Fibroblast of skin of left quadriceps (primary cell): ENCODE data around the gene ST13.
"Not testable (repeated sequence)": the region's sequence is repeated elsewhere in the genome, so short reads cannot be mapped to it uniquely, and the experiment has no call there.

ENCODE experiments used
- DNase-seq, 2 experiments: peaks; one replicate each; pipeline ENCODE4 v3.0.0-alpha.2; 2013; ENCODE audit warnings: low read depth in 2 of 2

The ST13 gene

DNA sequence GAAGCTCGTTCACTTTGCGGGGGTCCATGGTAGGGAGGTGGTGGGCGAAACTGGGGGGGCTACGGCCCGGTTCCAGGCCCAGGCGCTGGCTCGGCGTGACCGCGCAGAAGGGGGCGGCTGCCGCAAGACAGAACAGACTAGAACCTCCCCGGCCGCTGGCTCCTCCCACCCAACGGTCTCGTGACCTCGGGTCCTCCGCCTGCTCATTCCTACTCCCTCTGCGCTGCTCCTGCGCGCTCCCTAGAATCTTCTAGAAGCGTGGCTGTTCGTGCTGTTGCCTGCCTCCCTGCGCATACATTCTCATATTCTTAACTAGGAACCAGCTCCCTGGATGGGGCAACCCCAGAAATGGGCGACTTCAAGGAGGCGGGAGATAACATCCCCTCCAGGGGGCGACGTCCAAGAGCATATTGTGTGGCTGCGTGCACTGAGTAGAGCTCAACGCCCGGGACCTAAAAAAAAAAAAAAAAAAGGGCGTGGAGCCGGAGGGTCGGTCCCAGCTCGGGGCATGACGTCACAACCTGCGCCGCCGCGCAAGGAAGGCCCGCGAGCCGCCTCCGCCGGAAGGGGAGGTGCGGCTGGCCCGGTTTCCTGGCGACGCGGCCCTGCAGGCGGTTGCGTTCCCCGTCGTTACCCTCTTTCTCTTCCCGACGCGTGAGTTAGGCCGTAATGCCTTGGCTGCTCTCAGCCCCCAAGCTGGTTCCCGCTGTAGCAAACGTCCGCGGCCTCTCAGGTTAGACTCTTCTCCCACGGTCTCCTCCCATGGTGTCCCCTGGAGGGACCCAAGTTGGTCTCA lies at the start of gene ST13, which contains the start of gene XPNPEP3:
Gene ST13, minus strand, starts transcription at position 127 of the 796 bp plus-strand sequence. Its CDS starts 99 bp downstream, at position 28.
Gene XPNPEP3, plus strand, starts transcription at position 636 of the 796 bp plus-strand sequence. Its CDS starts 34 bp downstream, at position 670.
- DNase-seq = peak; percentile 93

DNA sequence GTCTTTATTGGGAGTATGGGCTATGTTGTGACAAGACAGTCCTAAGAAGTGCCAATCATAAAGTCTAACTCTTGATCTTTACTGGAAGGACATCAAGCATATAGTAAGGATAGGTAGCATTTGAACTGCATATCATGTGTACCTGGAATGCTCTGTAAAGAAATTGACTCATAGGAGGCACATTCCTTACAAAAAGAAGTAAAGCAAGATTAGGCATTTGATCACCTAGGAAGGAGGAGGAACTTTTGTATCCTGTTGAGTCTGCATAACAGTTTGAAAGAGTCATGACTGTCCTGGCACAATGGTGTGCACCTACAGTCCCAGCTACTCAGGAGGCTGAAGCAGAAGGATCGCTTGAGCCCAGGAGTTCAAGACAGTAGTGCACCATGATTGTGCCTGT lies 47.7 kb upstream of the ST13 start:
- DNase-seq = no peak

DNA sequence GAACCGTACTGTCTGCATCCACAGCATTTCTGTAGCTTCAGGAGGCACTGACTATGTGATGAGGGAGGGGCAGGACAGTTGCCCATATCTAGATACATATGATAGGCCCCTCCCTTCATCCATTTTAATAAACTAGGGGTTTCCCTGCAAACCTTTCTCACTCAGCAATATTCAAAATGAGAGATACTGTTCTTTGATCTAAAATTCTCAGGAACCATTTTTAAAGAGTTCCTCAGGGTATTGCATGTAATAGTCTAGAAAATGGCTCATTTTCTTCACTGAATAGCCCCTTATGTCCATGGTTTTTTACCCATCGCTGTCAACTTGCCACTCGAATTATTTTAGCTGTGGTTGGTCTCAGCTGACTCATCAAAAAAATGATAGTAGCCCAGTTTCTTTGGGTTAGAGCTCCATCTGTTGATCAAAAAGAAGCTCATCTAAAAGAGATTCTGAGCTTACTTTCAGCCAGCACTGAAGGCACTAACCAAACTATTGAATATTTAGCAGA lies 42.5 kb upstream of the ST13 start:
- peak; percentile 30 to 36 for DNase-seq

DNA sequence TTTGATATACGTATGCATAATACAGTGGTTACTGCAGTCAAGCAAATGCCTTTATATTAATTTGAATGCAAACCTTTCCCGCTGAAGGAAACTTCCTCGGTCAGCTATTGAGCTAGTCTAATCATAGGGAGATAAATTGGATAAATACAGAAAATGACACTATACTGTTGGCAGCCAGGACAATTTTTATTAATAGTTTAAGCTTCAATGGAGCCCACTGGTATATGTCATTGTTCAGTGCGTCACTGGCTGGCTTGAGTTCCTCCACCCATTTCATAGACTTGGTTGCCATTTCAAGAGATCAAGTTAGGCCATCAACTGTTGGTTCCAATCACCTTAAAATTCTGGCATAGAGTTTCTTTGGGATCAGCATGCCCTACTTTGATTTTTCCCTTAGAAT lies 38.0 kb upstream of the ST13 start:
- no peak for DNase-seq

DNA sequence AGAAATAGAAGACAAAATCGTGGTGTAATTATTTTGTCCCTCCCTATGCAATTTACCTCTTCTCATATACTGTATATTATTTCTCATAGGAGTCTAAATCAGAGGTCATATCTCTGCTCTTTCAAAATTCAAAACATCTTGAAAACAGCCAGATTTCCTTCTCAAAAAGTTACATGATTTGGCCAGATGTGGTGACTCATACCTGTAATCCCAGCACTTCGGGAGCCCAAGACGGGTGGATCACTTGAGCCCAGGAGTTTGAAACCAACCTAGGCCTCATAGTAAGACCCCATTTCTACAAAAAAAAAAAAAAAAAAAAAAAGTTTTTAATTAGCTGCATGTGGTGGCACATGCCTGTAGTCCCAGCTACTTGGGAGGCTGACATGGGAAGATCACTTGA lies 34.4 kb upstream of the ST13 start:
- peak; percentile 10 to 20 for DNase-seq

DNA sequence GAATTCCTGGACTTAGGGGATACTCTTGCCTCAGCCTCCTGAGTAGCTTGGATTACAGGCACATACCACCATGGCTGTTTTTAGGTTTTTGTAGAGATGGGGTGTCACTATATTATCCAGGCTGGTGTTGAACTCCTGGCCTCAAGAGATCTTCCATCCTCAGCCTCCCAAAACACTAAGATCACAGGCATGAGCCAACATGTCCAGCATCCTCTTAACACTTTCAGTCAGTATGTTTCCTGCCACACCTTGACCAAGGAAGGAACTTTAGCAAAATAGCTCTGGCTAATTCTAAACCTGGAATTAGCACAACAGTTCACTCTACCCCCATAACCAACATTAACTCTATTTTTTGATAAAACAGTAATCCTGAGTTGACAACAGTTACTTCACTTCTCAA lies 32.7 kb upstream of the ST13 start:
- no peak for DNase-seq

DNA sequence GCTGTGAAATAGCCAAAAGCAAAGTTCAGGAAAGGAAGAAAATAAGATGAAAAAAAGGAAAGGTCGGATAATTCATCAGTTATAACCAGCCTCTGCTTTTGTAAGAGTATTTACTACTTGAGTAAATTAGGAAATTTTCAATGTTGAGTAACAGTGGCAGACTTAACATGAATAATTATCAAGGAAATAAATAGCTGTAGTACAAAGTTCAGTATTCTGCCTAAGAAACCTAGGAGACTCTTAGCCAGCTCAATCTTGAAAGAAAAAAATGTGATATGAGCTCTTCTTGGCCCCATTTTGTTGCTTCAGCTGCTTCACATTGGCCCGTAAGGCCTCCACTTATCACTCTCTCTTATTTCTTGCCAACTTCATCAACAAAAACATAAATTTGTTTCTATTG lies 22.5 kb upstream of the ST13 start:
- DNase-seq = no peak

DNA sequence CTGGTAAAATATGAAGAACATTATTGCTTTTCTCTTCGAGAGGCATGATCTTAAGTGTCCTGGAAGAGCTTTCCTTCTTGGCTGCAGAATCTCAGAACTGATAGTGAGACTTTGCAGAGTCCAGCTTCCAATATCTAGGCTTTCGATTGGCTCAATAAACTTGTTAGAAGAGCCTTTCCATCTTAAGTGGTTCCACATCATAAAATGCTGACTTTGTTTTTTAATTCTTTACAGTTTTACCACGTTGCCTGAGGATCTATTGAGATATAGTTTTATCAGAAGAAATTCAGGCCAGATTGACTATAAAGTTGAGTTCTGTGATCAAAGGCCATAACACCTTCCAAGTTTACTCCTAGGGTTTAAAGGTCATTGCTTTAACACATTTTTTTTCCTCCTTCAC lies 21.0 kb upstream of the ST13 start:
- DNase-seq = no peak

DNA sequence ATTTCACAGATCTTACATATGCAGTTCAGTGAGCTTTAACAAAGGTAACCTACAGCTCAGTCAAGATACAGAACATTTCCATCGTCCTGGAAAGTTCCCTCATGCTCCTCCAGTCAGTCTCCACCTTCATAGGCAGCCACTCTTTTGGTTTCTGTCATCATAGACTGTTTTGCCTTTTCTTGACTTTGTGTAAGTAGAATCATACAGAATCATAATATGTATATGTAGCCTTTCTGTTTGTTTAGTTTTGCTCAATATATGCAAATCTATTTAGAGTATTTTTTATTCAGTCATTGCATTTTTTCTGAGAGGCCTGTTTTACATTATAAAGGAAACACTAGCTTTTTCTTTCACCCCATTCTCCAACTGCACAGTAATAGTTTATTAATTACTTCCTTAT lies 20.5 kb upstream of the ST13 start:
- DNase-seq = no peak

DNA sequence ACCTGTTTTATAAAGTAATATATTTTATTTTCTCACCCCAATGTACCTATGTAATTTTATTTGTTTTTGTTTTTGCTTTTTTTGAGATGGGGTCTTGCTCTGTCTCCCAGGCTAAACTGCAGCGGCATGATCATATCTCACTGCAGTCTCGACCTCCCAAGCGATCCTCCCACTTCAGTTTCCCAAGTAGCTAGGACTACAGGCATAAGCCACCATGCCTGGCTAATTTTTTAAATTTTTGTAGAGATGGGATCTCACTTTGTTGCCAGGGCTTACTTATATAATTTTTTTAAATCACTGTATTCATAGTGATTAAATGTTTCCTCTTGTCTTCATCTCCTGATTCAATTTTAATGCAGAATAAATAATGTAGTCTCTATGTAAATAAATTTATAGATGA lies 18.7 kb upstream of the ST13 start:
- no peak for DNase-seq

DNA sequence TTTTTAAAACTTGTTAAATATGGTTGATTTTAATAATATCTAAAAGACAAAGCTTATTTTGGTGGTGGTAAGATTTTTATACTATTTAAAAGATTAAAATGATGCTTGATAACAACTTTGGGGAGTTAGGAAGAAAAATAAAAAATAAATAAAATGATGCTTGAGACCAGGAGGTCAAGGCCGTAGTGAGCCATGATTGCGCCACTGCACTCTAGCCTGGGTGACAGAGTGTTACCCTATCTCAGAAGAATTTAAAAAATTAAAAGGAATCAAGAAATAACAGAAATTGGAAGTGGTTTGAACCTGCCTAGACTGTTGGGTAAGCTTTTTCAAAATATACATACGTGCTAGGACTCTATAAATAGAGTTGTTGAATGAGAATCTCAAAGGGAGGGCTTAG lies 17.6 kb upstream of the ST13 start:
- DNase-seq = no peak

DNA sequence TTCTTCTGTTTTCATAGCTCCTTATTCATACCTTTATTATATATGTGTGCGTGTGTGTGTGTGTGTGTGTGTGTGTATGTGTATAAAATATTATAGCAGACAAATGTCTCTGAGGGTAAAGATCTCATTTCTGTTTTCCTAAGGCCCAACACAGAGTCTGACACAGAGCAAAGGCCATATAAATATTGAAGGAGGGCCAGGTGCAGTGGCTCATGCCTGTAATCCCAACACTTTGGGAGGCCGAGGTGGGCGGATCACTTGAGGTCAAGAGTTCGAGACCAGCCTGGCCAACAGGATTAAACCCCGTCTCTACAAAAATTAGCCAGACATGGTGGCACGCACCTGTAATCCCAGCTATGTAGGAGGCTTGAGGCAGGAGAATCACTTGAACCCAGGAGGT lies 11.9 kb upstream of the ST13 start:
- DNase-seq = not testable (repeated sequence)

DNA sequence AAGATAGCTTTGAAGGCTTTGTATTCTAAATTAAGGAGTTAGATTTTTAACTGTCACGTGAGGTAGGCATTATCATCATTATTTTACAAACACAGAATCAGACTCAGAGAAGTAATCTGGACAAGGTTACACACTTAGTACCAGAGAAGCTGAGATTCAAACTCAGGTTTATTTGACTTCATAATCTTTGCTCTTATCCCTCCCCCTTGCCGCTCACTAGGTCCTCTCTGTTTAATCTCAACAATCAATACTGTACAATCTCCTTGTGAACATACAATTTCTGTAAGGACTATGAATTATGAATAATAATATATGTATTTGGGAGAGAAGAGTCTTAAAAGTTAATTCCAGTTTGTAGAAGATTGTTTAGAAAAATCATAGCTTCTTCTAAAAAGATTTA lies 10.7 kb upstream of the ST13 start:
- DNase-seq = no peak

DNA sequence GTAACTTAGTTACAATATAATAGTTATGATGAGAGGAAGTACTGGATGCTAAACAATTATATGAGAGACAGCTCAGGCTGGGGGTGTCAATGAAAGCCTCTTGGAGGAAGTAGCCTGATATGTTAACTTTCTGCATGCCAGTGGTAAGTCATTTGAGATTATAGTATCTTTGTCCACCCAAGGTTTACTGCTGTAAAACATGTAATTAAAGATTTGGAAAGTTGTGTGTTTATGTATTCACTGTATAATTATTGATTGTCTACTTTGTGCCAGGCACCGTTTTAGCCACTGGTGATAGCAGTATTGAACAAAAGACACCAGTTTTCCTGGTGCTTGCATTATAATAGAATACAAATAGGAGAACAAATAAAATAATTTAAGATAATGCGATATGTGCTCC lies 6.1 kb upstream of the ST13 start:
- DNase-seq = no peak

DNA sequence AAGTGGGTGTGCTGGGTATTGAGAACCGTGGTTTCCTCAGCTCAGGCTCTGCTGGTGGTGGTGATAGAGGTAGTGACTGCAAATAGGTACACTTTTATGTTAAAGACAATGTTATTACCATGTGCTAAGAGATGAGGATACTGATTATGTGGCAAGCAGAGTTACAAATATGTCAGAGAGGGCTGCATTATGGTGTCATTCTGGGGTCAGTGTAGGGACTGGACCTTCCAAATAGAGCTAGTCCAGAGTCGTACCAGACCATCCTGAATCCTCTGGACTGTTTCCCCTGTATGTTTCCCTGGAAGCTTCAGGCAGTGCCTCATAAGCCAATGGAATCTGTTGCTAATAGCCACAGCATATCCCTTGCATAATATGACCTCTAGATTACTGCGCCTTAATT lies 5.6 kb upstream of the ST13 start, which contains the start of gene DNAJB7:
Gene DNAJB7, minus strand, starts transcription at position 101 of the 400 bp plus-strand sequence. CDS start 119 bp downstream, outside the sequence.
- DNase-seq = no peak

DNA sequence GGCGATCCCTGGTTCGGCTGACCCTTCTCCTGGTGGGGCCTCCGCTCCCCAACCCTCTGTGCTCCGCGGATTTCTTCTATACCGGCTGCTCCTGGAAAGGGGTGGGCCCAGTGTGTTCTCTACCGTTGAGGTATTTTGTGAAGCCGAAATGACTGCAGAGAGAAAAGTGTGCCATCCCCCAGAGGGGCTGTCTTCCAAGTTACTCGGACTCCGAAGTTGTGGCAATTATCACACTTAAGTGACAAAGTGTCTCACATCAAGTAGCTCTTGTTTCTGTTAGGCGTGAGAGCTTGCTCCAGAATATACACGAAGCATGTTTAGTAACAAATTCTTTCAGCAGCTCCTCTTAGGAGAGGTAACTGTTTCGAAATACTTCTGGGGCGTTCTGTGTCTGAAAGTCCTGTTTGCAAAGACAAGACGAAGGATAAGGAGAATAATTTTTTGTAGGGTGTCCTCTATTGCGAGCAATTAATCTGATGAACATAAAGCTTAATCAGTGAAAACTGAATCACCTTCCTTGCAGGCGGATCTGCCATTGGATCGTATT lies 943 bp upstream of the ST13 start:
- DNase-seq = no peak

DNA sequence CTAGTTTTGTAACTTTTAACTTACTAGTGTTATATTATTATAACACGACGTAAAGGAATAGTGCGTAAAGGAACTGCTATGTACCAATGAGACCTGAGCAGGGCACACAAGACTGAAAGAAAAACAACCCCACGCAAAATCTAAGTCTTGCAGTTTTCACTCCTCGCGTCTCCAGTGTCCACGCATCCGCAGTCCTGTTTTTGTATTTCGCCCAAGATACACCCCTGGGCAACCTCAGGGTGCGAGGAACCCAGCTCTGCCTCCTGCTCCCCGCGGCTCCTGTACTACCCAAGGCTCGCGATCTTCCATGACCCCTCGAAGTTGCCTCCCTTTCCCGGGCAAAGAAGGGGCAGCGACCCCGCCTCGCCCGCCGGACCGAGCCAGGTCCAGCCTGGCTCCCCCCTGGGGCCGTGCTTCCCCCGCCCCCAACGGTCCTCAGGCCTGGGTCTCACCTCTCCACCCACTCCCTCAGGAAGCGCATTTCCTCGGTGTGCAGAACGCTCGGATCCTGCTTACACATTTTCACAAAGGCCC lies 393 bp downstream of the ST13 start:
- DNase-seq = no peak

DNA sequence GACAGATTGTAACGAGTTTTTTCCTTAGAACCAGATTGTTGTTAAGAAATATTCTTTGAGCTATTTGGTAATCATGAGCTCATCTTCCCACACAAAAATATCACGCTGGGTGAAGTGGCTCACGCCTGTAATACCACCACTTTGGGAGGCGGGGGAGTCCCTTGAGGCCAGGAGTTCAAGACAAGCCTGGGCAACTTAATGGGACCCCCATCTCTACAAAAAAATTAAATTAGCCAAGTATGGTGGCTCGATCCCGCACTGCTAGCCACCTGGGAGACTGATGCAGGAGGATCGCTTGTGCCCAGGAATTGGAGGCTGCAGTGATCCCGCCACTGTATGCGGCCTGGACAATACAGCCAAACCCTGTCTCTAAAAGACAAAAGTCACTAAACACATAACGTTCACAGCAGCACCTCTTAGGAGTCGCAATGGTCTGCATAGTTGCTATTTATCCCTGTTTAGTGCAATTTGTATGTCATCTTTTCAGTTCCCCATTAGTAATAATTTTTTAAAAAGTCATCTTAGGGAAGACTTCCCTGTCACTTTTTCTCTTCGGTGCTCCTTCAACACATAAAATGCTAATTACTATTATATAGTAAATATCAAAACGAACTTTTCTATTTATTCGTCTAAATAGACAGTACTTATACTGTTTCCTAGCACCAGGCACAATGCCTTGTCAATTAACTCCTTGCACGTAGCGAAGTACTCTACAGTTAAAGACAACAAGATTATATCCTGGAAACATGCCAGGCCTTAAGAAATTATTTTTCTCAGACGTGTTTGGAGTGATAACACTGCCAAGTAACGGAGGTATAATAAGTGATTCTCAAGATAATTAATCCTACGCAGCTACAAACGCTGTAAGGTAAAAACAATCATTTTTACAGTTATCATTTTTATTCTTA lies 1.1 kb downstream of the ST13 start:
- DNase-seq = no peak

DNA sequence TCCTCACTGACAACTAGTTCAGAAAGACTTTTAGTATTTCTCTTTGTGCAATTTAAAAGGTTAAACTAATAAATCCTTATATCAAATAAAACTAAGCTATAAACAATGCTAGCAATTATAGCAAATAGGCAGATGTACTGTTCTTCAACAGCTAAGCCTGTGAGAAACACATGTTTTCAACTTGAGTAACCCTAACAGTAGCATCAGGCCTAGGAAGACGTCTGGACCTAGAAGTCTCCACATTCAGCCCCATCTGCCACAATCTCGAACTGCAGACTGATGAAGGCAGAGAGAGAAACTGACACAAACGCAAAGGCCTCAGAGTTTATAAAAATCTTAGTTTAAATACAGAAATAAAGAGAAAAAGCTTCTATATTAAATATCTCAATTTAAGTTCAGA lies 2.5 kb downstream of the ST13 start:
- DNase-seq = no peak

DNA sequence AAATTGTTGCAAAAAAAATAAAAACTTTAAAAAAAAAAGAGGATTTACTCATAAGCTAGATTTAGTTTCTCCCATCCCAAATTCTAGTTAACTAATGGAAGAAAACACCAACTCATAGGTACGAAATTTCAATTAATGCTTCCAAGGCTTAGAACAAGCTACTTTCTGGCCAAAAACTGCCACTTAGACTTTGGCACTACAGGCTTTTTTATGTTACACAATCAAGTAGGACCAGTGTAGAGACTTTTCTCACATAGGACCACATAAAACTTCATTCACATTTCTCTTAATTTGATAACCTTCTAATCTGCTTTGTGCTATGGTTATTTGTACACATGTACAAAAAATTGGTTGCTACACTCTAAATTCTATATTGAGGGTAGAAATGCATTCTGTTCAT lies 3.1 kb downstream of the ST13 start:
- DNase-seq = no peak

DNA sequence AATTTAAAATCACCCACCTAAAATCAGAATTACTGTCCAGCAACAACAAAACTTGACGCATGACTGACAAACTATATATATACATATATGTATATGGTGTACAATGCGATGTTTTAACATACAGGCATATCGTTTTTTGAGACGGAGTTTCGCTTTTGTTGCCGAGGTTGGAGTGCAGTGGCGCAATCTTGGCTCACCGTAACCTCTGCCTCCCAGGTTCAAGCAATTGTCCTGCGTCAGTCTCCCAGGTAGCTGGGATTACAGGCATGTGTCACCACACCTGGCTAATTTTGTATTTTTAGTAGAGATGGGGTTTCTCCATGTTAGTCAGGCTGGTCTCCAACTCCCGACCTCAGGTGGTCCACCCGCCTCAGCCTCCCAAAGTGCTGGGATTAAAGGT lies 10.6 kb downstream of the ST13 start:
- DNase-seq = not testable (repeated sequence)

DNA sequence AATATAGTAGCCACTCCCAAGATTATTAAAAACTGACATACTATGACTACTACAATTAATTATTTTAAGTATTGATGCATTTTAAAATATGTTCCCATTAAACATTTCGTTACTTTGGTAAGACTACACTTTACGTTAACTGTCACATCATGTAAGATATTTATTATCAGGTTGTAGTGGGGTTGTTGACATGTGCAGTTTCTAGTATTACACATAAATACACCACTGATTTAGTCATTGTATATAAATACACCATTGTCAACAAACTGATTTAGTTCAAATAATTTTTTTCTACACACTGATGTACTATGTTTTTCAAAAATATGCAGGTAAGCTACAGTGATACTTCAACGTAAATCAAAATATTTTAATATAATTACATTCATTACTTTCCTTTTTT lies 11.5 kb downstream of the ST13 start:
- DNase-seq = no peak
